Measurements from ENCODE around the gene SLC6A20. TPM values are rescaled to one million over a fixed set of nuclear protein-coding genes. Genes with fewer than 3 reads are reported as not detected.

SLC6A20 gene
- not detected in 2 replicates for total RNA-seq (ENCODE audit: low replicate concordance)

- Histone ChIP-seq H4K20me1 (ENCODE audit: low read depth) (peaks cover 10% of the 10 kb centered on the region), H3K36me3 (no peaks in the 10 kb centered on the region), H3K27ac (no peak within 1 kb of the TSS), H3K9ac (no peak within 1 kb of the TSS), H3K9me3 (ENCODE audit: low read depth) (no peaks in the 10 kb centered on the region), H3K4me1 (peaks cover 6% of the 10 kb centered on the region), H3K4me3 (peak within 1 kb of the TSS; percentile 53), H2AFZ (replicated peaks) (peak within 1 kb of the TSS; percentile 30), H3K4me2 (peak within 1 kb of the TSS; percentile 88), H3K27me3 (peaks cover 71% of the 10 kb centered on the region), H3K79me2 (ENCODE audit: low read depth) (no peaks in the 10 kb centered on the region), H3F3A (ENCODE audit: low read depth) (peaks cover 6% of the 10 kb centered on the region)
- peak; percentile 90 for TF ChIP-seq EZH2 (IDR thresholded peaks at IDR 0.05)
- TF ChIP-seq EZH2phosphoT487 (IDR thresholded peaks at IDR 0.05): peak; percentile 79
- no peak for TF ChIP-seq CTCF (IDR thresholded peaks at IDR 0.05)
- Mint-ChIP-seq H3K27ac (no peak within 1 kb of the TSS), H3K27me3 (ENCODE audit: insufficient read depth, low read depth) (peaks cover 50% of the 10 kb centered on the region), H3K4me1 (peaks cover 7% of the 10 kb centered on the region), H3K9me3 (no peaks in the 10 kb centered on the region), H3K4me3 (peak within 1 kb of the TSS; percentile 78), H3K36me3 (no peaks in the 10 kb centered on the region)
- DNase-seq (ENCODE audit: low spot score): peak; percentile 84
These were observed at the start of gene SLC6A20 for GRCh38 chr3:45795882-45796765. TSS of gene SLC6A20 (minus strand) at chr3:45796536. CDS start at chr3:45796419, 117 bp downstream.

GRCh38 chr3:45844616-45845015, 48.3 kb upstream of the SLC6A20 start:
- Mint-ChIP-seq H3K4me1 (peaks cover 7% of the 10 kb centered on the region), H3K27ac (no peak overlapping the region), H3K4me3 (no peak overlapping the region), H3K27me3 (ENCODE audit: insufficient read depth, low read depth) (peaks cover 10% of the 10 kb centered on the region), H3K36me3 (no peaks in the 10 kb centered on the region), H3K9me3 (no peaks in the 10 kb centered on the region)
- Histone ChIP-seq H3K4me2 (no peak overlapping the region), H3K36me3 (no peaks in the 10 kb centered on the region), H3K9me3 (ENCODE audit: low read depth) (no peaks in the 10 kb centered on the region), H3K9ac (no peak overlapping the region), H3K27me3 (peaks cover 72% of the 10 kb centered on the region), H3K4me3 (no peak overlapping the region), H2AFZ (replicated peaks) (no peak overlapping the region), H3K79me2 (ENCODE audit: low read depth) (no peaks in the 10 kb centered on the region), H3F3A (ENCODE audit: low read depth) (no peaks in the 10 kb centered on the region), H4K20me1 (ENCODE audit: low read depth) (no peaks in the 10 kb centered on the region), H3K27ac (no peak overlapping the region), H3K4me1 (no peaks in the 10 kb centered on the region)
- DNase-seq (ENCODE audit: low spot score): no peak
- TF ChIP-seq CTCF (IDR thresholded peaks at IDR 0.05): no peak
- no peak for TF ChIP-seq EZH2phosphoT487 (IDR thresholded peaks at IDR 0.05)
- TF ChIP-seq EZH2 (IDR thresholded peaks at IDR 0.05): no peak

DNA sequence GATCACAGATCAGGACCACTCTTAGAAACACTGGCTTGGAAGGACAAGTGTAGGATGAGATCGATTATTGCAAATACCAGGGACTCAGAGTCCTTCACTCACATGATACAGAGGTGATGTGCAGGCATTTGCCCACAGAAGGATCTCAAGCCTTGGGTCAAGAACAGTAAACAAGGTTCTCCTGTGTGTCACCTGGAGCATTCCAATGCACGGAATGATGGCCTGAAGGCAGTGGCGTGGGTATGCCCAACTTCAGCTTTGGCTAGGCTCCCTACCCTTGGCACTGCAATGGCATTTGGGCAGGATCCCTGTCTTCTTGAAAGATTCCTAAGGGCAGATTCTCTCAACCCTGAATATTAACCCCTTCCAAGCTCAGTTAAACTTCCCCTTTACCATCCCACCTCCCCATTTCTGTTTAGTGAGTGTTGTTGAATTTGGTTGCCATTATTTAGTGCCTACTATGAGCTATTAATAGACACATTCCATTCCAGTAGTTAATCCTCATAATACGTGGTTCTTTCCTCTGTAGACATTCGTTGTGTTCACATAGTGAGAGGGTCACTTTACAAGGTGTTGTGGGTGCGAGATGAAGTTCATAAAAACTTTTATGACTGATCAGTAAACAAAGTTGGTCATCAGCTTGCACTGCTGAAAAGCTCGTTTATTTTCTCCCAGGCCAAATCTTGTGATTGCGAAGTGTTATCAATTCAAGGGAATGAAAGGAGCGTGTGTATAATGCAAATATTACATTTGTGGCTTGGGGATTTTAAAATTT, 46.7 kb upstream of the SLC6A20 start:
- DNase-seq (ENCODE audit: low spot score): no peak
- peaks cover 7% of the 10 kb centered on the region for H3K4me1 Mint-ChIP-seq

More for the DNA sequence above, 46.7 kb upstream of the SLC6A20 start:
- H4K20me1 ChIP-seq (ENCODE audit: low read depth): no peaks in the 10 kb centered on the region
- H3K9ac ChIP-seq: no peak overlapping the region
- peaks cover 57% of the 10 kb centered on the region for H3K27me3 ChIP-seq
- H2AFZ ChIP-seq (replicated peaks): no peak overlapping the region
- Mint-ChIP-seq H3K27me3 (ENCODE audit: insufficient read depth, low read depth) (peaks cover 7% of the 10 kb centered on the region), H3K9me3 (no peaks in the 10 kb centered on the region), H3K36me3 (no peaks in the 10 kb centered on the region), H3K4me3 (peak overlapping the region; percentile 94), H3K27ac (no peak overlapping the region)
- no peaks in the 10 kb centered on the region for H3F3A ChIP-seq (ENCODE audit: low read depth)
- H3K36me3 ChIP-seq: no peaks in the 10 kb centered on the region
- H3K79me2 ChIP-seq (ENCODE audit: low read depth): no peaks in the 10 kb centered on the region
- H3K9me3 ChIP-seq (ENCODE audit: low read depth): no peaks in the 10 kb centered on the region
- no peak overlapping the region for H3K27ac ChIP-seq
- TF ChIP-seq EZH2phosphoT487 (IDR thresholded peaks at IDR 0.05): no peak
- TF ChIP-seq CTCF (IDR thresholded peaks at IDR 0.05): no peak
- TF ChIP-seq EZH2 (IDR thresholded peaks at IDR 0.05): no peak
- H3K4me3 ChIP-seq: no peak overlapping the region
- no peaks in the 10 kb centered on the region for H3K4me1 ChIP-seq
- H3K4me2 ChIP-seq: no peak overlapping the region

Data from neural progenitor cell (in vitro differentiated cells).